Stimulated activated CD8-positive, alpha-beta memory T cell treated with anti-CD3 and anti-CD28 coated beads, Interleukin-12 subunit alpha, Interleukin-12 subunit beta, amount 100 ng/mL, for 4 hours (primary cell): ENCODE results near the gene KRTAP20-4.

Experiments
- DNase-seq: peaks from one replicate; pipeline ENCODE4 v3.0.0-alpha.2; 2020; ENCODE audit warnings: low read depth

Gene KRTAP20-4

GRCh38 chr21:30620522-30620921, at the start of gene KRTAP20-4:
KRTAP20-4 (plus strand) TSS chr21:30620627.
- no peak for DNase-seq

- no peak for DNase-seq
Observed at GRCh38 chr21:30577766-30578165, 42.7 kb upstream of the KRTAP20-4 start.

- no peak for DNase-seq
Observed at GRCh38 chr21:30579346-30579745, 41.1 kb upstream of the KRTAP20-4 start.

- DNase-seq: no peak
Observed at GRCh38 chr21:30580132-30580531, 40.3 kb upstream of the KRTAP20-4 start.

- no peak for DNase-seq
Observed at GRCh38 chr21:30582870-30583269, 37.6 kb upstream of the KRTAP20-4 start.

- no peak for DNase-seq
Observed at GRCh38 chr21:30590297-30590696, 30.1 kb upstream of the KRTAP20-4 start, which contains the start of gene KRTAP22-2. KRTAP22-2 (minus strand) TSS chr21:30590397.

GRCh38 chr21:30592140-30592539, 28.3 kb upstream of the KRTAP20-4 start, which contains the start of gene KRTAP6-3:
KRTAP6-3 (plus strand) TSS chr21:30592440; CDS start chr21:30592446, 6 bp downstream.
- DNase-seq: no peak

- no peak for DNase-seq
Observed at GRCh38 chr21:30598802-30599201, 21.6 kb upstream of the KRTAP20-4 start, which contains the start of gene KRTAP6-2. KRTAP6-2 (minus strand) TSS chr21:30598902; CDS start chr21:30598874, 28 bp downstream.

- DNase-seq: no peak
Observed at GRCh38 chr21:30600787-30601186, 19.6 kb upstream of the KRTAP20-4 start, which contains the start of gene KRTAP22-1. KRTAP22-1 (plus strand) TSS chr21:30601087.

GRCh38 chr21:30605968-30606367, 14.5 kb upstream of the KRTAP20-4 start:
- no peak for DNase-seq

GRCh38 chr21:30612132-30612531, 8.3 kb upstream of the KRTAP20-4 start:
- DNase-seq: no peak

GRCh38 chr21:30613836-30614235, 6.6 kb upstream of the KRTAP20-4 start, which contains the start of gene KRTAP6-1:
KRTAP6-1 (minus strand) TSS chr21:30613930; CDS start chr21:30613904, 26 bp downstream.
- no peak for DNase-seq

GRCh38 chr21:30615199-30615598, 5.2 kb upstream of the KRTAP20-4 start:
- no peak for DNase-seq

GRCh38 chr21:30616125-30616524, 4.3 kb upstream of the KRTAP20-4 start, which contains the start of gene KRTAP20-1:
KRTAP20-1 (plus strand) TSS chr21:30616425; CDS start chr21:30616455, 30 bp downstream.
- no peak for DNase-seq

GRCh38 chr21:30620080-30620479, 347 bp upstream of the KRTAP20-4 start:
- no peak for DNase-seq

- no peak for DNase-seq
Observed at GRCh38 chr21:30623362-30623761, 2.9 kb downstream of the KRTAP20-4 start.

- no peak for DNase-seq
Observed at GRCh38 chr21:30625449-30626165, 5.2 kb downstream of the KRTAP20-4 start.

GRCh38 chr21:30628109-30628508, 7.7 kb downstream of the KRTAP20-4 start:
- no peak for DNase-seq

- no peak for DNase-seq
Observed at GRCh38 chr21:30629200-30629599, 8.8 kb downstream of the KRTAP20-4 start.

- no peak for DNase-seq
Observed at GRCh38 chr21:30634906-30635305, 14.5 kb downstream of the KRTAP20-4 start, which contains the start of gene KRTAP20-2. KRTAP20-2 (plus strand) TSS chr21:30635206; CDS start chr21:30635264, 58 bp downstream.

- DNase-seq: no peak
Observed at GRCh38 chr21:30638686-30639085, 18.3 kb downstream of the KRTAP20-4 start.

GRCh38 chr21:30642564-30642963, 22.1 kb downstream of the KRTAP20-4 start, which contains the start of gene KRTAP20-3:
KRTAP20-3 (plus strand) TSS chr21:30642864.
- DNase-seq: no peak

- DNase-seq: no peak
Observed at GRCh38 chr21:30646904-30647414, 26.5 kb downstream of the KRTAP20-4 start.
